AG04450 (cell line): Measurements from ENCODE around the gene EVI5L. TPM values are rescaled to one million over a fixed set of nuclear protein-coding genes. Genes with fewer than 3 reads are reported as not detected.
"Not testable (repeated sequence)": the region's sequence is repeated elsewhere in the genome, so short reads cannot be mapped to it uniquely, and the experiment has no call there.

ENCODE experiments used
- CTCF ChIA-PET: fragments of 300-600, 350-600 bp; formaldehyde crosslinking; extraction: SDS; loops from one replicate; lab custom pipeline; 2022; ENCODE audit warnings: antibody characterized with exemption, inconsistent platforms; lab: Charles Lee
- POLR2A ChIA-PET: fragments of 350-600 bp; formaldehyde crosslinking; extraction: SDS; loops from one replicate; lab custom pipeline; 2021; ENCODE audit warnings: antibody characterized with exemption, inconsistent platforms; lab: Yijun Ruan, JAX
- DNase-seq: peaks from one replicate; pipeline ENCODE4 v3.0.0-alpha.2; 2011; ENCODE audit warnings: low read depth, low spot score
- H3K27ac ChIP-seq: one replicate; pipeline ENCODE4 v1.5.1; 2012; ENCODE audit warnings: low read depth, low read length, control low read depth
- H3K27me3 ChIP-seq: one replicate; pipeline ENCODE4 v1.6.0; 2012; ENCODE audit warnings: low read length; ENCODE audit not compliant: control insufficient read depth, insufficient read depth
- H3K4me3 ChIP-seq: 2 replicates; pipeline ENCODE4 v1.5.1; 2011; ENCODE audit warnings: mild to moderate bottlenecking, low read depth, low read length, control low read depth
- H3K9me3 ChIP-seq: 2 replicates; pipeline ENCODE4 v1.5.1; 2012; ENCODE audit warnings: low read length; ENCODE audit not compliant: control insufficient read depth, insufficient read depth
- CTCF ChIP-seq: IDR thresholded peaks from 2 replicates; pipeline ENCODE4 v1.5.1; 2011; ENCODE audit warnings: low read depth, low read length, control low read depth, inconsistent platforms
- polyA plus RNA-seq: library from polyadenylated mRNA; depleted of rRNA; stranded (reverse); fragments of >200 nt; gene quantifications from 2 replicates; pipeline ENCODE4 v1.2.3, GENCODE V29; 2011

Gene EVI5L
- polyA plus RNA-seq, 1 experiment: 6.7 TPM

GRCh38 chr19:7857727-7858108, 27.7 kb downstream of the EVI5L start:
- no peak for DNase-seq
- ChIA-PET POLR2A (interaction anchor here (0.7 to 0.8 kb wide), 2 partner anchors 30 to 181 kb away, joined by 3 to 8 read pairs; partner anchors contain the start of genes LRRC8E and MCEMP1), CTCF (interaction anchor here (0.8 to 0.9 kb wide), 2 partner anchors 11 to 290 kb away, joined by 3 to 4 read pairs; no protein-coding TSS in a partner anchor)
- Histone ChIP-seq H3K9me3 (no peaks in the 10 kb centered on the region; the same call in 1 of the 2 replicates), H3K27me3 (no peaks in the 10 kb centered on the region), H3K4me3 (no peak overlapping the region), H3K27ac (no peak overlapping the region)
- TF ChIP-seq CTCF: no peak

- DNase-seq: no peak
- ChIA-PET POLR2A (no interaction called here), CTCF (interaction anchor here (0.8 to 0.9 kb wide), 2 partner anchors 11 to 290 kb away, joined by 3 to 4 read pairs; no protein-coding TSS in a partner anchor)
- Histone ChIP-seq H3K27ac (no peak overlapping the region), H3K4me3 (no peak overlapping the region), H3K9me3 (no peaks in the 10 kb centered on the region; the same call in 1 of the 2 replicates), H3K27me3 (no peaks in the 10 kb centered on the region)
- TF ChIP-seq CTCF: no peak
These were observed 28.2 kb downstream of the EVI5L start for GRCh38 chr19:7858109-7858770.

- DNase-seq, H3K27me3 ChIP-seq, H3K4me3 ChIP-seq, H3K27ac ChIP-seq, H3K9me3 ChIP-seq, POLR2A ChIA-PET: not testable (repeated sequence)
- CTCF ChIA-PET: interaction anchor here (1.1 kb wide), 1 partner anchor 10 kb away, joined by 5 read pairs; no protein-coding TSS in a partner anchor
These were observed 29.1 kb downstream of the EVI5L start for GRCh38 chr19:7859087-7859486.

- DNase-seq: no peak
- CTCF ChIA-PET: interaction anchor here (1.1 to 2.0 kb wide), 2 partner anchors 9 to 84 kb away, joined by 5 to 7 read pairs; no protein-coding TSS in a partner anchor
- no peaks in the 10 kb centered on the region; the same call in 1 of the 2 replicates for H3K9me3 ChIP-seq
- POLR2A ChIA-PET: interaction anchor here (1.0 kb wide), 1 partner anchor 44 kb away, joined by 4 read pairs; no protein-coding TSS in a partner anchor
- no peak overlapping the region for H3K4me3 ChIP-seq
- TF ChIP-seq CTCF: no peak
- H3K27me3 ChIP-seq: peaks cover 3% of the 10 kb centered on the region
- no peak overlapping the region for H3K27ac ChIP-seq
These were observed 30.1 kb downstream of the EVI5L start for GRCh38 chr19:7859831-7860713.
